Measurements from ENCODE around the gene TNNI3.

TNNI3 gene

GRCh38 chr19:55149078-55150003, 8.2 kb downstream of the TNNI3 start, which contains the start of gene TNNT1:
TNNT1 (minus strand) TSS chr19:55149206; CDS start chr19:55147157, 2,049 bp downstream.
- TF ChIP-seq, protein P1, sequence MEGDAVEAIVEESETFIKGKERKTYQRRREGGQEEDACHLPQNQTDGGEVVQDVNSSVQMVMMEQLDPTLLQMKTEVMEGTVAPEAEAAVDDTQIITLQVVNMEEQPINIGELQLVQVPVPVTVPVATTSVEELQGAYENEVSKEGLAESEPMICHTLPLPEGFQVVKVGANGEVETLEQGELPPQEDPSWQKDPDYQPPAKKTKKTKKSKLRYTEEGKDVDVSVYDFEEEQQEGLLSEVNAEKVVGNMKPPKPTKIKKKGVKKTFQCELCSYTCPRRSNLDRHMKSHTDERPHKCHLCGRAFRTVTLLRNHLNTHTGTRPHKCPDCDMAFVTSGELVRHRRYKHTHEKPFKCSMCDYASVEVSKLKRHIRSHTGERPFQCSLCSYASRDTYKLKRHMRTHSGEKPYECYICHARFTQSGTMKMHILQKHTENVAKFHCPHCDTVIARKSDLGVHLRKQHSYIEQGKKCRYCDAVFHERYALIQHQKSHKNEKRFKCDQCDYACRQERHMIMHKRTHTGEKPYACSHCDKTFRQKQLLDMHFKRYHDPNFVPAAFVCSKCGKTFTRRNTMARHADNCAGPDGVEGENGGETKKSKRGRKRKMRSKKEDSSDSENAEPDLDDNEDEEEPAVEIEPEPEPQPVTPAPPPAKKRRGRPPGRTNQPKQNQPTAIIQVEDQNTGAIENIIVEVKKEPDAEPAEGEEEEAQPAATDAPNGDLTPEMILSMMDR (conservative IDR thresholded peaks at IDR 0.05) = no peak
- TF ChIP-seq ZFX (IDR thresholded peaks at IDR 0.05) = no peak
- no peak within 1 kb of the TSS for H3K27ac ChIP-seq

GRCh38 chr19:55147545-55148251, 9.8 kb downstream of the TNNI3 start:
- TF ChIP-seq, protein P1 (conservative IDR thresholded peaks at IDR 0.05) = no peak
- no peak for TF ChIP-seq ZFX (IDR thresholded peaks at IDR 0.05)
- H3K27ac ChIP-seq = no peak overlapping the region

DNA sequence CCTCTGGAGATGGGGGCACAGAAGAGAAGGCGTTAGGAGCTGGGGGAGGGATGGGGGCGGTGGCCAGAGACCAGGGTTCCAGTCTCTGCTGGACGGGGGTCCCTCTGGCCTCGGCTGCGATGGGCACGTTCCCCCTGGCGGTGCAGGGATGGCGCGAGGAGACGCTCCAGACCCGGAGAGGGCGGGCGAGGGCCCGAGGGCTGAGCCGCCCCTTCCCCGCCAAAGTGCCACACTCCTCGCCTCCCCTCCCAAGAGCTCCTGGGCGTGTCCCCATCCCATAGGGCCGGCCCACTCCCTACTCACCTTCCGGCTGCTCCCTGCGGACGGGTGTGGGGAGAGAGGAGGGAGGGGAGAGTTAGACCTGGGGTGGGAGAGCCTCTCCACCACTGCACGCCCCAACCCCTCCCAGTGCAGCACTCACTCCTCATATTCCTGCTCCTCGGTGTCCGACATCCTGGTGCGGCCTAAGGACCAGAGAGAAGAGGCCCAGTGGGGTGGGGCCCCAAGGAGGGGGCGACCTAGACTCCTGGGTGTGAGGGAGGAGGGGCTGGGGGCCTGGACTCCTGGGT, 10.7 kb downstream of the TNNI3 start:
- no peak overlapping the region for H3K27ac ChIP-seq
- TF ChIP-seq ZFX (IDR thresholded peaks at IDR 0.05) = no peak
- TF ChIP-seq, protein P1 (conservative IDR thresholded peaks at IDR 0.05) = no peak

GRCh38 chr19:55146078-55146704, 11.3 kb downstream of the TNNI3 start:
- no peak for TF ChIP-seq ZFX (IDR thresholded peaks at IDR 0.05)
- TF ChIP-seq, protein P1 (conservative IDR thresholded peaks at IDR 0.05) = no peak; the same call in 1 of the 2 replicates
- H3K27ac ChIP-seq = no peak overlapping the region

GRCh38 chr19:55145232-55145631, 12.3 kb downstream of the TNNI3 start:
- H3K27ac ChIP-seq = no peak overlapping the region
- TF ChIP-seq ZFX (IDR thresholded peaks at IDR 0.05) = no peak
- TF ChIP-seq, protein P1 (conservative IDR thresholded peaks at IDR 0.05) = no peak

- no peak overlapping the region for H3K27ac ChIP-seq
- TF ChIP-seq, protein P1 (conservative IDR thresholded peaks at IDR 0.05) = no peak
- no peak for TF ChIP-seq ZFX (IDR thresholded peaks at IDR 0.05)
Observed at GRCh38 chr19:55141696-55142095, 15.8 kb downstream of the TNNI3 start.

All from C4-2B (cell line).